ENCODE data around the gene GCKR.

GCKR gene

GRCh38 chr2:27572439-27572838 is 75.8 kb downstream of the GCKR start:
- Histone ChIP-seq H2AFZ (no peak overlapping the region), H3K9ac (no peak overlapping the region), H3K4me3 (ENCODE audit: low read depth, low read length) (no peak overlapping the region), H3K79me2 (no peaks in the 10 kb centered on the region), H3K9me3 (ENCODE audit: control insufficient read depth, low read length) (no peaks in the 10 kb centered on the region), H3K4me2 (ENCODE audit: low read length) (no peak overlapping the region), H3K27ac (no peak overlapping the region), H3K27me3 (ENCODE audit: control insufficient read depth, insufficient read depth, low read length) (no peaks in the 10 kb centered on the region), H3K36me3 (ENCODE audit: control insufficient read depth, insufficient read depth, low read length) (no peaks in the 10 kb centered on the region), H3K4me1 (peaks cover 7% of the 10 kb centered on the region)
- TF ChIP-seq, protein P1, sequence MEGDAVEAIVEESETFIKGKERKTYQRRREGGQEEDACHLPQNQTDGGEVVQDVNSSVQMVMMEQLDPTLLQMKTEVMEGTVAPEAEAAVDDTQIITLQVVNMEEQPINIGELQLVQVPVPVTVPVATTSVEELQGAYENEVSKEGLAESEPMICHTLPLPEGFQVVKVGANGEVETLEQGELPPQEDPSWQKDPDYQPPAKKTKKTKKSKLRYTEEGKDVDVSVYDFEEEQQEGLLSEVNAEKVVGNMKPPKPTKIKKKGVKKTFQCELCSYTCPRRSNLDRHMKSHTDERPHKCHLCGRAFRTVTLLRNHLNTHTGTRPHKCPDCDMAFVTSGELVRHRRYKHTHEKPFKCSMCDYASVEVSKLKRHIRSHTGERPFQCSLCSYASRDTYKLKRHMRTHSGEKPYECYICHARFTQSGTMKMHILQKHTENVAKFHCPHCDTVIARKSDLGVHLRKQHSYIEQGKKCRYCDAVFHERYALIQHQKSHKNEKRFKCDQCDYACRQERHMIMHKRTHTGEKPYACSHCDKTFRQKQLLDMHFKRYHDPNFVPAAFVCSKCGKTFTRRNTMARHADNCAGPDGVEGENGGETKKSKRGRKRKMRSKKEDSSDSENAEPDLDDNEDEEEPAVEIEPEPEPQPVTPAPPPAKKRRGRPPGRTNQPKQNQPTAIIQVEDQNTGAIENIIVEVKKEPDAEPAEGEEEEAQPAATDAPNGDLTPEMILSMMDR (IDR thresholded peaks at IDR 0.05): no peak

- no peak overlapping the region for H2AFZ ChIP-seq
- no peaks in the 10 kb centered on the region for H3K27me3 ChIP-seq (ENCODE audit: control insufficient read depth, insufficient read depth, low read length)
- no peaks in the 10 kb centered on the region for H3K79me2 ChIP-seq
- H3K9me3 ChIP-seq (ENCODE audit: control insufficient read depth, low read length): no peaks in the 10 kb centered on the region
- TF ChIP-seq, protein P1 (IDR thresholded peaks at IDR 0.05): no peak
- H3K4me1 ChIP-seq: peaks cover 1% of the 10 kb centered on the region
- no peak overlapping the region for H3K27ac ChIP-seq
- no peak overlapping the region for H3K4me2 ChIP-seq (ENCODE audit: low read length)
- no peak overlapping the region for H3K9ac ChIP-seq
- no peak overlapping the region for H3K4me3 ChIP-seq (ENCODE audit: low read depth, low read length)
- H3K36me3 ChIP-seq (ENCODE audit: control insufficient read depth, insufficient read depth, low read length): no peaks in the 10 kb centered on the region
Measured at GRCh38 chr2:27572998-27573429, 76.4 kb downstream of the GCKR start.

Measured in parathyroid adenoma (tissue), 2 donors.